Neutrophil (primary cell): Measurements from ENCODE around the gene KRTAP5-5.

Experiments used
- H3K27ac ChIP-seq: fragments of 200-600 bp; sonication (generic); 2 replicates; pipeline ENCODE4 v1.5.1; 2016; ENCODE audit warnings: mild to moderate bottlenecking, moderate library complexity
- H3K27me3 ChIP-seq: fragments of 200-600 bp; sonication (generic); 2 replicates; pipeline ENCODE4 v1.6.0; 2016; ENCODE audit warnings: mild to moderate bottlenecking
- H3K36me3 ChIP-seq: fragments of 200-600 bp; sonication (generic); 2 replicates; pipeline ENCODE4 v1.5.1; 2017
- H3K4me1 ChIP-seq, 2 experiments: fragments of 200-600 bp in 1 of 2; sonication (generic) in 1 of 2; 1 replicate in 1 of 2; 2 replicates in 1 of 2; pipeline versions ENCODE4 v1.5.1 to v1.6.1; 2013 to 2016; ENCODE audit warnings: low read depth in 1 of 2, low read length in 1 of 2, mild to moderate bottlenecking in 1 of 2, moderate library complexity in 1 of 2; ENCODE audit not compliant: control insufficient read depth in 1 of 2, insufficient read depth in 1 of 2
- H3K4me3 ChIP-seq, 2 experiments: fragments of 200-600 bp in 1 of 2; sonication (generic) in 1 of 2; 1 replicate in 1 of 2; 2 replicates in 1 of 2; pipeline ENCODE4 v1.5.1; 2013 to 2016; ENCODE audit warnings: low read depth in 1 of 2, low read length in 1 of 2, mild to moderate bottlenecking in 1 of 2, moderate library complexity in 1 of 2
- H3K9me3 ChIP-seq: fragments of 200-600 bp; sonication (generic); 2 replicates; pipeline ENCODE4 v1.5.1; 2016
- TF ChIP-seq, protein P1 (sequence below): fragments of 200-600 bp; sonication (generic); IDR thresholded peaks from 2 replicates; pipeline ENCODE4 v1.5.1; 2016; ENCODE audit warnings: antibody characterized with exemption

Gene KRTAP5-5

DNA sequence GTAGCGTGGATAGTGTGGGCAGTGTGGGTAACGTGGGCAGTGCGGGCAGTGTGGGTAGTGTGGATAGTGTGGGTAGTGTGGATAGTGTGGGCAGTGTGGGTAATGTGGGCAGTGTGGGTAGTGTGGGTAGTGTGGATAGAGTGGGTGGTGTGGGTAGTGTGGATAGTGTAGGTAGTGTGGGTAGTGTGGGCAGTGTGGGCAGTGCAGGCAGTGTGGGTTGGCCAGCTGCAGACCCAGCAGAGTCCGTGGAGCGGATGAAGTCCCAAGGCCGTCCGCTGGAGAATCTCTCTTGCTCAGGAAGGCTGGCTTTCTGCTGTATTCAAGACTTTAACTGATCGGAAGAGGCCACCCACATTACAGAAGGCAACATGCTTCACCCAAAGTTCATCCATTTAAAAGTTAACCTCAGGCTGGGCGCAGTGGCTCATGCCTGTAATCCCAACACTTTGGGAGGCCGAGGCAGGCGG lies 41.4 kb downstream of the KRTAP5-5 start:
- TF ChIP-seq, protein P1, sequence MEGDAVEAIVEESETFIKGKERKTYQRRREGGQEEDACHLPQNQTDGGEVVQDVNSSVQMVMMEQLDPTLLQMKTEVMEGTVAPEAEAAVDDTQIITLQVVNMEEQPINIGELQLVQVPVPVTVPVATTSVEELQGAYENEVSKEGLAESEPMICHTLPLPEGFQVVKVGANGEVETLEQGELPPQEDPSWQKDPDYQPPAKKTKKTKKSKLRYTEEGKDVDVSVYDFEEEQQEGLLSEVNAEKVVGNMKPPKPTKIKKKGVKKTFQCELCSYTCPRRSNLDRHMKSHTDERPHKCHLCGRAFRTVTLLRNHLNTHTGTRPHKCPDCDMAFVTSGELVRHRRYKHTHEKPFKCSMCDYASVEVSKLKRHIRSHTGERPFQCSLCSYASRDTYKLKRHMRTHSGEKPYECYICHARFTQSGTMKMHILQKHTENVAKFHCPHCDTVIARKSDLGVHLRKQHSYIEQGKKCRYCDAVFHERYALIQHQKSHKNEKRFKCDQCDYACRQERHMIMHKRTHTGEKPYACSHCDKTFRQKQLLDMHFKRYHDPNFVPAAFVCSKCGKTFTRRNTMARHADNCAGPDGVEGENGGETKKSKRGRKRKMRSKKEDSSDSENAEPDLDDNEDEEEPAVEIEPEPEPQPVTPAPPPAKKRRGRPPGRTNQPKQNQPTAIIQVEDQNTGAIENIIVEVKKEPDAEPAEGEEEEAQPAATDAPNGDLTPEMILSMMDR: no peak
- H3K27me3 ChIP-seq: peaks cover 81% of the 10 kb centered on the region
- H3K4me3 ChIP-seq: no peak overlapping the region
- no peaks in the 10 kb centered on the region for H3K9me3 ChIP-seq
- H3K36me3 ChIP-seq: no peaks in the 10 kb centered on the region
- no peak overlapping the region for H3K27ac ChIP-seq
- no peaks in the 10 kb centered on the region for H3K4me1 ChIP-seq

DNA sequence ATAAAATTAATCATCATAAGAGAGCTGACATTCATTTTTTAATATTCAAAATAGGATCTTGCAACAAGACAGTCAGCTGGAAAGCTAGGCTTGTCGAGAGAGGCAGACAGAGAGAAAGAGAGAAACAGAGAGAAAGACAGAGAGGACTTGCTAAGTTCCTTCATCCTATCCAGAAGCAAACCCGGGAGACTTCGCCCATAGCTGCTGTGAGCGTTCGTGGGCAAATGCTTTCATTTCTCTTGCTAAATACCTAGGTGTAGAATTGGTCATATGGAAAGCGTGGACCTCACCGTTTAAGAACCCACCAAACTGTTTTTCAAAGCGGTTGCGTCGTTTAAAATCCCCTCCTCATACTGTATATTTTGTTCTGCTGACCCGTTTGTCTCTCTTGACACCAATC lies 42.1 kb downstream of the KRTAP5-5 start:
- H3K27ac ChIP-seq: no peak overlapping the region
- no peaks in the 10 kb centered on the region for H3K9me3 ChIP-seq
- TF ChIP-seq, protein P1: no peak
- no peak overlapping the region for H3K4me3 ChIP-seq
- peaks cover 87% of the 10 kb centered on the region for H3K27me3 ChIP-seq
- no peaks in the 10 kb centered on the region for H3K4me1 ChIP-seq
- H3K36me3 ChIP-seq: no peaks in the 10 kb centered on the region

DNA sequence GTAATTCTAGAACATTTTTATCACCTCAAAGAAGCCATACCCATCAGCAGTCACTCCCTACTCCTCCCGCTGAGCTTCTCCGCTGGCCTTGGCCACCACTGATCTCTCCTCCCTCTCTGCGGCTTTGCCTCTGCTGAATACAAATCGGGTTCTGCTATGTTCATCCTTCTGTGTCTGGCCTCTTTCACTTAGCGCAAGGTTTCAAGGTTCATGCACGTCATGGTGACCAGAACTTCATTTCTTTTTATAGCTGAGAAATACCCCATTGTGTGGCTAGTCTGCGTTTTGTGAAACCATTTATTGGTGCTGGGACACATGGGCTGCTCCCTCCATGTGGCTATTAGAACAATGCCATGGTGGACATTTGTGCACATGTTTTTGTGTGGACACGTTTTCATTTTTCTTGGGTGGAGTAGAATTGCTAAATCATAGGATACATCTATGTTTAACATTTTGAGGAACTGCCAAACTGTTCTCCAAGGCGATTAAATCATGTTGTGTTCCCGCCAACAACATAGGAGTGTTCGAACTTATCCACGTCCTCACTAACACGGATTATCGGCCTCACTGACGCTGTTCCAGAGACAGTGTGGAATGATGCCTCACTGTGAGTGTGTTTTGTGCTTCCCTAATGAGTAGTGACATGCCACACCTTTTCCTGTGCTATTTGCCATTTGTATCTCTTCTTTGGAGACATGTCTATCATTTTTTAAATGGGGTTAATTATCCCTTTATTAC lies 43.2 kb downstream of the KRTAP5-5 start:
- TF ChIP-seq, protein P1: no peak
- H3K4me1 ChIP-seq: no peaks in the 10 kb centered on the region
- H3K27ac ChIP-seq: no peak overlapping the region
- no peak overlapping the region for H3K4me3 ChIP-seq
- peaks cover 93% of the 10 kb centered on the region for H3K27me3 ChIP-seq
- H3K9me3 ChIP-seq: no peaks in the 10 kb centered on the region
- no peaks in the 10 kb centered on the region for H3K36me3 ChIP-seq

DNA sequence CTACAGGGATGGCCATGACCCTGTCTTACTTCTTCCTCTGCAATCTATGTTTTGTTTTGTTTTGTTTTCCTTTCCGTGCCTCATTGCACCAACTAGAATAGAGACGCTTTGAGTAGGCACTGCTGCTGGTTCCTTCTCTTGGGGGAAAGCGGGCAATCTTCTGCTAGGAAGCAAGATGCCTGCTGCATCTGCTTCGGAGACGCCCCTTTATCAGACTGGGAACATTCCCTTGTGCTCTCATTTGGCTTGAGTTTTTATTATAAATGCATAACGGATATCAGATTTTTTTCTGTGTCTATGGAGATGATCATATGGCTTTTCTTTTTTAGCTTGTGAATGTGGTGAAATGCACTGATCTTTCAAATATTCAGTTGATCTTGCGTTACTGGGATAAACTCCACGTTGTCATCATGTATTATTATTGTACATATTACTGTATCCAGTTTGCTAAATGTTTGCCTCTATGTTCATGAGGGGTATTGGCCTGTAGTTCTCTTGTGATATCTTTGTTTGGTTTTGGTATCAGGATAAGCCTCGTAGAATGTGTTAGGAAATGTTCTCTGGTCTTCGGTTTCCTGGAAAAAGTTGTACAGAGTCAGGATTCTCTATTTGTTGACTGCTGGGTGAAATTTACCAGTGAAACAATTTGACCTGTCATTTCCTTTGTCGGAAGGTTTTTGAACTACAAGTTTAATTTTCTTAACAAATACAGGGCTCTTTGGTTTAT lies 44.0 kb downstream of the KRTAP5-5 start:
- no peak overlapping the region for H3K27ac ChIP-seq
- TF ChIP-seq, protein P1: no peak

DNA sequence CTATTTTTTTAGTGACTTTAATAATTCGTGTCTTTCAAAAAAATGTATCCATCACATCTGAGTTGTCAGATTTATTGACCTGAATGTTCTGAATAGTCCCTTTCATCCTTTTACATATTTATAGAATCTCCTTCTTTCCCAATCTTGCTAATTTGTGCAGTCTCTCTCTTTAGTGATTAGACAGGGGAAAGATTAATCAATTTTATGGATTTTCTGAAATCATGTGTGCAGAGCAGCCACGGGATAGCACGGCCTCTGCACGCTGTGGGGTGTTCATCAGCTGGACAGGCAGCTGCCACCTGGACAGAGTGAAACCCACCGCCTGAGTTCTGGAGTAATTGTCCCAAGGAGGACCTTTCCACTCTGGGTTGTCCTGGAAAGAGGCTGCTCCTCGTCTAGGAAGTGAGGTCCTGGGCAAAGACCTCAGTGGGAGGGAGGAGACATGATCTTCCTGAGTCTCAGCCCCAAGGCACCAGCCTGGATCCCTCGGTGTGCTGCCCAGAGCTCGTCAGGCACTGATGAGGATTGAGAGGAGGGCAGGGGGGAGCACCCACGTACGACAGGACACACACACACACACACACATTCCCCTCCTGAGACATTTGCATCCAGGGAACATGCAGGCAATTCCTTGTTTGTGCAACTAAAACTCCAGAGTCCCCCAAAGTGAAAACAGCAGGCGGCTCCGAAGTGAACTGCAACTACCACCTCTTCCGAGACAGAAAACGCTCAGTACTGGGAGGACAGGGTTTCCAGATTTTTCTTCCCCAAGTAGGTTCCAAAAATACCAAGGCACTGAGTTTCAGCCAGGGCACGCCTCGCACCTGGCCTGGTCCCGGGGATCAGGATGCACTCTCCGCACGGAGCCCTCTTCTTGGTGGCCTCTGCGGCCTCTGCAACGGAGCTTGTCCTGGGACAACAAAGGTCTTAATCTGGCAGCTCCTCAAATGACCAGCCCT lies 44.9 kb downstream of the KRTAP5-5 start:
- Histone ChIP-seq H3K4me3 (no peak overlapping the region), H3K36me3 (no peaks in the 10 kb centered on the region), H3K27ac (no peak overlapping the region), H3K4me1 (no peaks in the 10 kb centered on the region), H3K27me3 (peaks cover 84% of the 10 kb centered on the region), H3K9me3 (no peaks in the 10 kb centered on the region)
- TF ChIP-seq, protein P1: no peak

More for the DNA sequence above, 44.0 kb downstream of the KRTAP5-5 start:
- no peaks in the 10 kb centered on the region for H3K36me3 ChIP-seq
- no peak overlapping the region for H3K4me3 ChIP-seq
- peaks cover 85% of the 10 kb centered on the region for H3K27me3 ChIP-seq
- no peaks in the 10 kb centered on the region for H3K4me1 ChIP-seq
- H3K9me3 ChIP-seq: no peaks in the 10 kb centered on the region
